Fibroblast of skin of abdomen (primary cell): Measurements from ENCODE around the gene SNX24. TPM values are rescaled to one million over a fixed set of nuclear protein-coding genes. Genes with fewer than 3 reads are reported as not detected.
"Not testable (repeated sequence)": the region's sequence is repeated elsewhere in the genome, so short reads cannot be mapped to it uniquely, and the experiment has no call there.

Source experiments
- DNase-seq: peaks from one replicate; pipeline ENCODE4 v3.0.0-alpha.2; 2013
- polyA plus RNA-seq, 2 experiments: library from polyadenylated mRNA; unstranded; fragments of 120-200 nt; gene quantifications; one replicate each; pipeline ENCODE4 v1.2.1, GENCODE V29; 2013; ENCODE audit not compliant: insufficient read length in 2 of 2

The SNX24 gene
- 22.5 TPM for polyA plus RNA-seq (2013, experiment 1 of 2; ENCODE audit: insufficient read length)
- polyA plus RNA-seq (2013, experiment 2 of 2; ENCODE audit: insufficient read length): 22.8 TPM

GRCh38 chr5:122845229-122846050, at the start of gene SNX24:
Gene SNX24, plus strand, starts transcription at chr5:122845613. Its CDS starts 21 bp downstream, at chr5:122845634.
- DNase-seq: peak; percentile 65

- peak; percentile 51 for DNase-seq
Measured at GRCh38 chr5:122805481-122805880, 39.9 kb upstream of the SNX24 start.

GRCh38 chr5:122810405-122810804, 35.0 kb upstream of the SNX24 start:
- no peak for DNase-seq

- DNase-seq: no peak
Measured at GRCh38 chr5:122815218-122815767, 30.1 kb upstream of the SNX24 start.

- no peak for DNase-seq
Measured at GRCh38 chr5:122816756-122817155, 28.7 kb upstream of the SNX24 start.

- DNase-seq: no peak
Measured at GRCh38 chr5:122831984-122832383, 13.4 kb upstream of the SNX24 start.

GRCh38 chr5:122835681-122836080, 9.7 kb upstream of the SNX24 start:
- DNase-seq: no peak

GRCh38 chr5:122836947-122837346, 8.5 kb upstream of the SNX24 start:
- DNase-seq: no peak

GRCh38 chr5:122839731-122840130, 5.7 kb upstream of the SNX24 start:
- DNase-seq: no peak

- DNase-seq: no peak
Measured at GRCh38 chr5:122842016-122842580, 3.3 kb upstream of the SNX24 start.

- DNase-seq: no peak
Measured at GRCh38 chr5:122844136-122844909, 1.1 kb upstream of the SNX24 start.

GRCh38 chr5:122844910-122845228, 544 bp upstream of the SNX24 start:
- no peak for DNase-seq

GRCh38 chr5:122846051-122846550, 688 bp downstream of the SNX24 start:
- DNase-seq: peak; percentile 72

- no peak for DNase-seq
Measured at GRCh38 chr5:122847687-122848081, 2.3 kb downstream of the SNX24 start.

- DNase-seq: peak; percentile 61
Measured at GRCh38 chr5:122849771-122850170, 4.4 kb downstream of the SNX24 start.

- DNase-seq: not testable (repeated sequence)
Measured at GRCh38 chr5:122857538-122857937, 12.1 kb downstream of the SNX24 start.

- DNase-seq: peak; percentile 32
Measured at GRCh38 chr5:122858451-122858850, 13.0 kb downstream of the SNX24 start.

GRCh38 chr5:122863240-122863639, 17.8 kb downstream of the SNX24 start:
- no peak for DNase-seq

GRCh38 chr5:122863721-122864120, 18.3 kb downstream of the SNX24 start:
- DNase-seq: no peak

GRCh38 chr5:122864400-122864799, 19.0 kb downstream of the SNX24 start:
- DNase-seq: no peak

- no peak for DNase-seq
Measured at GRCh38 chr5:122864842-122865241, 19.4 kb downstream of the SNX24 start.

GRCh38 chr5:122870219-122870856, 24.9 kb downstream of the SNX24 start:
- DNase-seq: peak; percentile 73
